Neuron (in vitro differentiated cells): ENCODE measurements around the gene PRMT6.
"Not testable (repeated sequence)": the region's sequence is repeated elsewhere in the genome, so short reads cannot be mapped to it uniquely, and the experiment has no call there.

Source experiments
- H2AFZ ChIP-seq: one replicate; pipeline ENCODE4 v1.6.1; 2013; ENCODE audit warnings: low read depth, mild to moderate bottlenecking, inconsistent platforms, low read length, moderate library complexity
- H3K27me3 ChIP-seq: one replicate; pipeline ENCODE4 v1.6.1; 2013; ENCODE audit warnings: low read length; ENCODE audit not compliant: insufficient read depth
- H3K36me3 ChIP-seq: one replicate; pipeline ENCODE4 v1.6.1; 2013; ENCODE audit warnings: low read length; ENCODE audit not compliant: insufficient read depth
- H3K4me1 ChIP-seq: one replicate; pipeline ENCODE4 v1.6.1; 2013; ENCODE audit warnings: low read length; ENCODE audit not compliant: insufficient read depth
- H3K4me3 ChIP-seq: 2 replicates; pipeline ENCODE4 v1.5.1; 2013; ENCODE audit warnings: mild to moderate bottlenecking, low read length, moderate library complexity
- H3K9me3 ChIP-seq: one replicate; pipeline ENCODE4 v1.6.1; 2013; ENCODE audit warnings: low read length

The PRMT6 gene

DNA sequence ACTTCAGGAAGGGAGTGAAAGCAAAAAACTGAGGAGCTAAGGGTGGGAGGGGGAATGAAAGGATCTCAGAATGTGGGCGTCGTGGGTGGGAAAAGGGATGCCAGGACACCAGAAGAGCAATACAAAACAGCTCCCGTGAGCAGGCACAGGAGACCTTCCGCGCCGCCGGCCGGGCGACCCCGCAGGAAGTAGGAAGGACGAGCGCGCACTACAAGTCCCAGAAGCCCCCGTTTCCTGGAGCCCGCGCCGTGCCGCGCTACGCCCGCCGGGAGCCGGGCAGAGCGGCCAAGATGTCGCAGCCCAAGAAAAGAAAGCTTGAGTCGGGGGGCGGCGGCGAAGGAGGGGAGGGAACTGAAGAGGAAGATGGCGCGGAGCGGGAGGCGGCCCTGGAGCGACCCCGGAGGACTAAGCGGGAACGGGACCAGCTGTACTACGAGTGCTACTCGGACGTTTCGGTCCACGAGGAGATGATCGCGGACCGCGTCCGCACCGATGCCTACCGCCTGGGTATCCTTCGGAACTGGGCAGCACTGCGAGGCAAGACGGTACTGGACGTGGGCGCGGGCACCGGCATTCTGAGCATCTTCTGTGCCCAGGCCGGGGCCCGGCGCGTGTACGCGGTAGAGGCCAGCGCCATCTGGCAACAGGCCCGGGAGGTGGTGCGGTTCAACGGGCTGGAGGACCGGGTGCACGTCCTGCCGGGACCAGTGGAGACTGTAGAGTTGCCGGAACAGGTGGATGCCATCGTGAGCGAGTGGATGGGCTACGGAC lies at the start of gene PRMT6:
Gene PRMT6, plus strand, starts transcription at position 249 of the 771 bp plus-strand sequence. Its CDS starts 42 bp downstream, at position 291.
- Histone ChIP-seq H3K27me3 (no peaks in the 10 kb centered on the region), H2AFZ (peak within 1 kb of the TSS; percentile 81), H3K9me3 (peaks cover 2% of the 10 kb centered on the region), H3K4me1 (peaks cover 14% of the 10 kb centered on the region), H3K36me3 (peaks cover 13% of the 10 kb centered on the region), H3K4me3 (peak within 1 kb of the TSS; percentile 81)

DNA sequence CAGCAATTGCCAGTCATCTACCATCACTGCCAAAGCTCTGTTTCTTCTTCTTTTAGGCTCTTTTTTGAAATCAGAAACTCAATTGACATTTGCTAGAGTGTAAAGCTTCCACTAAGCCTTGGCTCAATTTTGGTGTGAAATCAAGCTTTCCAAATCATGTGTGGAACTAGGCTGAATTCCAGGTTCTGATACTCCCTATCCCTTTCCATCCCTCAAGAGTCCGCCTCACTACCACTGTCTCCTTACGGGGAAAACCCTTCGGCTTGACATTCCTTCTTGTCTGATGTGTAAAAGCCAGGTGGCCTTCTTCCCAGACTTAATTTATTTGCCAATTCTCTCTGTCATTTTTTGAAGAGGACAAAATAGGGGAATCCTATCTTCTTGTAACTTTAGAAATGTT lies 47.2 kb upstream of the PRMT6 start:
- Histone ChIP-seq H2AFZ (no peak overlapping the region), H3K9me3 (no peaks in the 10 kb centered on the region), H3K36me3 (no peaks in the 10 kb centered on the region), H3K4me3 (no peak overlapping the region), H3K4me1 (no peaks in the 10 kb centered on the region), H3K27me3 (no peaks in the 10 kb centered on the region)

DNA sequence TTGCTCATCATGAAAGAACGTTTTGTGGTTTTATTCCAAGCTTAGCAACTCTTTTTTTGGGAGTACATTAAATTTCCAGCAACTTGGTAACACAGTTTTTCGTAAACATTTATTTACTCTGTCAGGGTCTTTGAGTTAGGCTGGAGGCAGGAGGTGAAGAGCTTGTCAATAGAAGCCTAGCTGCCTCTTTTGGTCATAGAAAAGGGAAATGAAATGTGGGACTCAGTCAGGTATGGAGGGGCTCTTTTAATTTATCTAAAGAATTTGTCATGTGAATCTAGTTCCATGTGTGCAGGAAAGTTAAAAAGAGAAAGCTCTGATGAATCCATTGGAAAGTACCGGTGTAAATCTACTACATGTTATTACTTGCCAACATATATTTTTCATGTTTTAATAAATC lies 45.9 kb upstream of the PRMT6 start:
- H3K4me3 ChIP-seq, result no peak overlapping the region
- no peak overlapping the region for H2AFZ ChIP-seq
- H3K4me1 ChIP-seq, result no peaks in the 10 kb centered on the region
- no peaks in the 10 kb centered on the region for H3K36me3 ChIP-seq
- no peaks in the 10 kb centered on the region for H3K9me3 ChIP-seq
- H3K27me3 ChIP-seq, result no peaks in the 10 kb centered on the region

DNA sequence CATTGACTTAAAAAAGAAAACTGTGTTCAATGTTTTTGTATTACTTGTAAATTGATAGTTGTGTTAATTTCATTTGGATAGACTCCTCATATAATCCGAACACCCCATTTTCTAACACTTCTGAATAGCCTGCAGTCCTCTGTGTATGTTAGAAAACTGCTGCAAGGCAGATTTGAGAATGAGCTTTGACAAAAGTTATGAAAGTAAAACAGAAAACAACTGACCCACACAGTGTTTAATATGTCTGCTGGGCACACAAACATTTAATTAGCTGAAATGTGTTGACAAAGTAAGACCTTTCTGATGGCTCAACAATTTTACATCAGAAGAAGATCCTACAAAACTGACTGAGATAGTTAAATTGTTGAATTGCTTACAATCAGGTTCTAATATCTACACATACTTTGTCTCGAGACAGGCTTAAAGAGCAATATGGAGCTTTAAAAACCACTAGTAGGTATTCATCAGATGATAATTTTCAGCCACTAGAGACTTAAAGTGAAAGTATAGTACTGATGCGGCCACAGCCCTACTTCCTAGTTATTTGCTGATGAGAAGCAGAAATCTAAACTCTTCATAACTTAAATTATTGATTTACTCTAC lies 40.0 kb upstream of the PRMT6 start:
- Histone ChIP-seq H3K4me1 (no peaks in the 10 kb centered on the region), H2AFZ (no peak overlapping the region), H3K36me3 (no peaks in the 10 kb centered on the region), H3K4me3 (no peak overlapping the region), H3K9me3 (no peaks in the 10 kb centered on the region), H3K27me3 (no peaks in the 10 kb centered on the region)

DNA sequence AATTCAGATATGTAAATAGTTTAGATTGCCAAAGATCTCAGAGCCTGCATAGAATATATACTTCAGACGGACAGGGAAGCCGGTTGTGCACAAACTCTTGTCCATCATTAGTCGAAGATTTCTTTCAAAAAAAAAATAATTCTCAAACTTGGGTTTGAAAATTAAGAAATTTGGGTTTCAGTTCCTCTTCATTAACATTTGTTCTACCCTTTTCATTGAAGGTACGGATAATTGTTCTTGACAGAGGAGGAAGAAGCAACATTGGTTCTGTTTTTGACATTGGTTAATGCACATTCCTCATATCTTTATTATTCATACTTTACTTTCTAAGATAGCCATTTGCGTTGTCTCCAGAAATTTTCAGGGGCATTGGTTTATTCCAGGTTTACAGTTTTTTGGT lies 38.0 kb upstream of the PRMT6 start:
- Histone ChIP-seq H3K9me3 (no peaks in the 10 kb centered on the region), H3K27me3 (no peaks in the 10 kb centered on the region), H3K4me3 (no peak overlapping the region), H3K36me3 (no peaks in the 10 kb centered on the region), H2AFZ (no peak overlapping the region), H3K4me1 (no peaks in the 10 kb centered on the region)

DNA sequence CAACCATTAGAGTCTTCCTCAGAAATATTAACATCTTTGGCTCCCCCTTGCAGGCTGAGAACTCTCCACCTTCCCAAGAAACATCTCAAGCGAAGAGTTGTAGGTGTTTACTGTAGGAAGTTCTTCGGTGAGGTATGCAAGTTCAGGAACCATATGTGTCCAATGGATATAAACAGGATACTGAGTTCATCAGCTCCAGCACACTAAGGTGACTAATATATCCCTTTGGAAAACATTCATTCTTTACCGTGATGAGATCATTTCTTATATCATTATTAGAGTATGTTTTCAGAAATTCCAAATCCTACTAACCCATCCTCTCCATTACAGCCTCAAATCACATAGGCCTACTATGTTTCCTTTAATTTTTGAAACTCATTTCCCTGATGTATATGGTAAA lies 37.3 kb upstream of the PRMT6 start:
- no peaks in the 10 kb centered on the region for H3K9me3 ChIP-seq
- no peak overlapping the region for H2AFZ ChIP-seq
- no peaks in the 10 kb centered on the region for H3K36me3 ChIP-seq
- no peaks in the 10 kb centered on the region for H3K4me1 ChIP-seq
- no peaks in the 10 kb centered on the region for H3K27me3 ChIP-seq
- no peak overlapping the region for H3K4me3 ChIP-seq

DNA sequence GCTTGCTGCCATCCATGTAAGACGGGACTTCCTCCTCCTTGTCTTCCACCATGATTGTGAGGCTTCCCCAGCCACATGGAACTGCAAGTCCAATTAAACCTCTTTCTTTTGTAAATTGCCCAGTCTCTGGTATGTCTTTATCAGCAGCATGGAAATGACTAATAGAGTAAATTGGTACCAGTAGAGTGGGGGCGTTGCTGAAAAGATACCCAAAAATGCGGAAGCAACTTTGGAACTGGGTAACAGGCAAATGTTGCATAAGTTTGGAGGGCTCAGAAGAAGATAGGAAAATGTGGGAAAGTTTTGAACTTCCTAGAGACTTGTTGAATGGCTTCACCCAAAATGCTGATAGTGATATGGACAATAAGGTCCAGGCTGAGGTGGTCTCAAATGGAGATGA lies 17.6 kb upstream of the PRMT6 start:
- H3K36me3 ChIP-seq, H3K27me3 ChIP-seq, H3K4me3 ChIP-seq, H3K4me1 ChIP-seq, H2AFZ ChIP-seq, H3K9me3 ChIP-seq: not testable (repeated sequence)

DNA sequence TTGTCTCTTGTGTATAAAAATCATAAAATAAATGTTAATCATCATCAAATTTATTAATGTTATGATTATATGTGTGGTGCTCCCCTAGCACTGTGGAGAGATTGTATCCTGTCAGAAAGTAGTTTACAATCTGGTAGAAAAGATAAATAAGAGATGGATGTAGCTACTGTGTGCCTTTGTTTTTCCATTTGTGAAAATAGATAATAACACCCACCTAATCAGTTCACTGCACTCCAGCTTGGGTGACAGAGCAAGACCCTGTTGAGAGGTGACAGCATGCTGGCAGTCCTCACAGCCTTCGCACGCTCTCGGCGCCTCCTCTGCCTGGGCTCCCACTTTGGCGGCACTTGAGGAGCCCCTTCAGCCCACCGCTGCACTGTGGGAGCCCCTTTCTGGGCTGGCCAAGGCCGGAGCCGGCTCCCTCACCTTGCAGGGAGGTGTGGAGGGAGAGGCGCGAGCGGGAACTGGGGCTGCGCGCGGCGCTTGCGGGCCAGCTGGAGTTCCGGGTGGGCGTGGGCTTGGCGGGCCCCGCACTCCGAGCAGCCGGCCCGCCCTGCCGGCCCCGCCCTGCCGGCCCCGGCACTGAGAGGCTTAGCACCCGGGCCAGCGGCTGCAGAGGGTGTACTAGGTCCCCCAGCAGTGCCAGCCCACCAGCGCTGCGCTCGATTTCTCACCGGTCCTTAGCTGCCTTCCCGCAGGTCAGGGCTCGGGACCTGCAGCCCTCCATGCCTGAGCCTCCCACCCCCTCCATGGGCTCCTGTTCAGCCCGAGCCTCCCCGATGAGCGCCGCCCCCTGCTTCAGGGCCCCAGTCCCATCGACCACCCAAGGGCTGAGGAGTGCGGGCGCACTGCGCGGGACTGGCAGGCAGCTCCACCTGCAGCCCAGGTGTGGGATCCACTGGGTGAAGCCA lies 11.9 kb upstream of the PRMT6 start:
- not testable (repeated sequence) for H3K4me3 ChIP-seq, H2AFZ ChIP-seq, H3K4me1 ChIP-seq, H3K27me3 ChIP-seq, H3K36me3 ChIP-seq, H3K9me3 ChIP-seq

DNA sequence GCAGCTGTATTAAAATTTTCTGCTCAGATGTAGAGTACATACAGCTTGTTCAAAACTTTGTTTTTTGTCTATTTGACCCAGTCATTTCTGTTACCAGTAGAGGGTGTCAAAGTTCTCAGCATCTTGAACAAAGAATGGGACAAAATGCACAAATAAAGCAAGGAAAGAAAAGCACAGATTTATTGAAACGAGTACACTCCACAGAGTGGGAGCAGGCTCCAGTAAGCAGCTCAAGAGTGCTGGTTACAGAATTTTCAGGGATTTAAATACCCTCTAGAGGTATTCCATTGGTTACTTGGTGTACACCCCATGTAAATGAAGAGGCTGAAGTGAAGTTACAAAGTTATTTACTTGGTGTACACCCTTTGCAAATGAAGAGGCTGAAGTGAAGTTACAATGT lies 8.9 kb upstream of the PRMT6 start:
- Histone ChIP-seq H3K27me3 (peaks cover under 1% of the 10 kb centered on the region), H3K9me3 (no peaks in the 10 kb centered on the region), H3K36me3 (no peaks in the 10 kb centered on the region), H3K4me1 (no peaks in the 10 kb centered on the region), H2AFZ (no peak overlapping the region), H3K4me3 (no peak overlapping the region)

DNA sequence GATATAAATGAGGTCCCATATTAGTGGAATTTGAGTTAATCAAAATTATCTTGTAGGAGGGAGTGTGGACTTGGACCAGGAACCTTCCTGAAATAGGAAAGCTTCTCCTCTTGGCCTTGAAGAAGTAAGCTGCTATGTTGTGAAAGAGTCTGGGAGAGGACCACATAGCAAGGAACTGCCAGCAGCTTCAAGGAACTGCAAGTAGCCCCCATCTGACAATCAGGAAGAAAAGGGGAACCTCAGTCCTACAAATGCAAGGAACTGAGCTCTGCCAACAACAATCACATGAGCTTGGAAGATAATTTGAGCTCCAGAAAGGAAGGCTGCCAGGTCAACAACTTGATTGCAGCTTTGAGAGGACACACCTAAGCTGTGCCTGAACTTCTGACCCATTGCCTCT lies 8.2 kb upstream of the PRMT6 start:
- no peaks in the 10 kb centered on the region for H3K9me3 ChIP-seq
- H3K36me3 ChIP-seq, result no peaks in the 10 kb centered on the region
- H3K27me3 ChIP-seq, result no peaks in the 10 kb centered on the region
- H2AFZ ChIP-seq, result no peak overlapping the region
- H3K4me3 ChIP-seq, result no peak overlapping the region
- H3K4me1 ChIP-seq, result no peaks in the 10 kb centered on the region

DNA sequence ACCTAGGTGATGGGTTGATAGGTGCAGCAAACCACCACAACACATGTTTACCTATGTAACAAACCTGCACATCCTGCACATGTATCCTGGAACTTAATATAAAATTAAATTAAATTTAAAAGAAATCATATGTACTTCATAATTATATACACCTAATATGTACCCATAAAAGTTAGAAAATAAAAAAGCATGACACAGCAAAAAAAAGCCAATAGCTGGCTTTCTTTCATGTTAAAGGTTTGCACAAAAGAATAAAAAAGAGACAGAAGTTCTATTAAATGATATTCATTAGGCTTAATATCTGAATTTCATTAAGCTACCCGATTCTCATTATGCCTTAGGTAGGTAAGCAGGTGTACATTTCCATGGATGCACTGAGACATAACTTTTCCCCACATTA lies 5.2 kb upstream of the PRMT6 start:
- Histone ChIP-seq H3K36me3 (no peaks in the 10 kb centered on the region), H2AFZ (no peak overlapping the region), H3K9me3 (no peaks in the 10 kb centered on the region), H3K4me1 (peaks cover 1% of the 10 kb centered on the region), H3K4me3 (no peak overlapping the region), H3K27me3 (no peaks in the 10 kb centered on the region)

DNA sequence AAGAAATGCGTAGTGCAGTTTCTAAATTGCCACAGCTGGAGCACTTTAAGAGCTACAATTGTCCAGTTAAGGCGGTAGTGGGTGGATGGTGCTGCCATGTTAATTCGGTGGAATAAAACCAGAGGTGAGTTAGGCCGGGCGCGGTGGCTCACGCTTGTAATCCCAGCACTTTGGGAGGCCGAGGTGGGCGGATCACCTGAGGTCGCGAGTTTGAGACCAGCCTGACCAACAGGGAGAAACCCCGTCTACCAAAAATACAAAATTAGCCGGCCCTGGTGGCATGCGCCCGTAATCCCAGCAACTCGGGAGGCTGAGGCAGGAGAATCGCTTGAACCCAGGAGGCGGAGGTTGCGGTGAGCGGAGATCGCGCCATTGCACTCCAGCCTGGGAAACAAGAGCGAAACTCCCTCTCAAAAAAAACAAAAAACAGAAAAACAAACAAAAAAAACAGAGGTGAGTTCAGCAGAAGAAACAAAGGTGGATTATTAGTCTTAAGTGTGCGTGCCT lies 502 bp upstream of the PRMT6 start:
- Histone ChIP-seq H3K4me3 (peak overlapping the region; percentile 81), H3K36me3 (peaks cover 13% of the 10 kb centered on the region), H2AFZ (peak overlapping the region; percentile 81), H3K4me1 (peaks cover 14% of the 10 kb centered on the region)
- H3K9me3 ChIP-seq, H3K27me3 ChIP-seq: not testable (repeated sequence)
